ENCODE results near the gene CAMSAP1.
"Not testable (repeated sequence)": the region's sequence is repeated elsewhere in the genome, so short reads cannot be mapped to it uniquely, and the experiment has no call there.

The CAMSAP1 gene

DNA sequence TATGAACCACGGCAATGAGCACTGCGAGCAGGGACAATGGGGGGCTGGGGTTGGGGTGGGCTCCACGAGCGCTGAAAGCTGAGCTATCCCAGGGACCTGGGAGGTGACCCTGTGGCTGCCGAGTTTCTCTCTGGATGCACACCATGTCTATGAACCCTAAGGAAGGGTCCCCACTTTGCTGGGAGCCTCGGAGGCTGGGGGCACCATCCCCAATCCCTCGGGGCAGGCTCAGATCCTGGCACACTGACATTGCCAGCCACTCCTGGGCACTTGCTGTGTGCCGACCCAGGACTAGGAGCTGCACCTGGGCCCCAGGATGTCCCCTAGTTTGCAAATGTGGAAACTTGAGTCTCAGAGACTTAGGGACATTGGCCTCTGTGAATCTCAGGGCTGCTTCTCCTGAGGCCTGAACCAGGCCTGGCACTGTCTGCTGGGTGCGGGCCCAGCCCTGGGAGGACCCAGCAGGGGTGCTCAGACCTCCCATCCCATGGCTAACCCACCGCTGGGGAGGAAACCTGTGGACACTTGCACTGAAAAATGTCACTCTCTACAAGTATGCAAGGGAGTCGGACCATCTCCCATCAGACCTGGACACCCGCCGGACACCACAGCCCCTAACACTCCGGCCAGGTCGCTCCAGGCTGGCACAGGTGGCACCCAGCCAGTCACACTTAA, 13.0 kb upstream of the CAMSAP1 start:
- no peak for DNase-seq

DNA sequence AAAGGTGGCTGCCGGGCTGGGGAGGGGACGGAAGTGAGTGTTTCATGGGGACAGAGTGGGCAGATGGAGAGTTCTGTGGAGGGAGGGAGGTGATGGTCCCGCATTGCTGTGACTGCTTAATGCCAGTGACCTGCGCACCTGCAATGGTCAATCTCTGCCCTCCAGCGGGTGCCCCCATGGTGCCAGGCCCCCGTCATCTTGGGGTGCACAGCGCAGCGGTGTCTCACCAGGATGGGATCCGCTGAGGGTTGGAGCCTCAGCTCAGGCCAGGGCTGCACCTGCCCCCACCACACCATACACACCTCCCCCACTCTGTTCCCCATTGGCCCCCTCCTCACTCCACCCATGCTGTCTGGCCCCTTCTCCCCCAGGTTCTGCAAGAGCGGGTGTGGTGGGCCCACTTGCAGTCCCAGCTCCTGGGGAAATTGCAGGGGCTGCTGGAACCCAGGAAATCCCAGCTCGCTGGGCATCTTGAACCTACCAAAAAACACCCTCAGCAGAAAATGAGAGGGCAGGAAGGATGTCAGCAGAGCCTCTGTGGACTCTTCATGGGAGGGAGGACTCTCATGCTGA, 12.1 kb upstream of the CAMSAP1 start:
- DNase-seq = no peak

DNA sequence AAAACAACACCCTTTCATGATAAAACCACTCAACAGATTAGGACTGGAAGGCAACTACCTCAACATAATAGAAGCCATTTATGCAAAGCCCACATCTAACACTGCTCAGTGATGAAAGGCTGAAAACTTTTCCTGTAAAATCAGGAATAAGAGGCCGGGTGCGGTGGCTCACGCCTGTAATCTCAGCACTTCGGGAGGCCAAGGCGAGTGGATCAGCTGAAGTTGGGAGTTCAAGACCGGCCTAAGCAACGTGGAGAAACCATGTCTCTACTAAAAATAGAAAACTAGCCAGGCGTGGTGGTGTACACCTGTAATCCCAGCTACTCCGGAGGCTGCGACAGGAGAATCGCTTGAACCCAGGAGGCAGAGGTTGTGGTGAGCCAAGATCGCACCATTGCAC, 8.9 kb upstream of the CAMSAP1 start:
- not testable (repeated sequence) for DNase-seq

- no peak for DNase-seq
Observed at GRCh38 chr9:135914921-135915320, 7.6 kb upstream of the CAMSAP1 start.

- not testable (repeated sequence) for DNase-seq
Observed at GRCh38 chr9:135911233-135911632, 3.9 kb upstream of the CAMSAP1 start.

DNA sequence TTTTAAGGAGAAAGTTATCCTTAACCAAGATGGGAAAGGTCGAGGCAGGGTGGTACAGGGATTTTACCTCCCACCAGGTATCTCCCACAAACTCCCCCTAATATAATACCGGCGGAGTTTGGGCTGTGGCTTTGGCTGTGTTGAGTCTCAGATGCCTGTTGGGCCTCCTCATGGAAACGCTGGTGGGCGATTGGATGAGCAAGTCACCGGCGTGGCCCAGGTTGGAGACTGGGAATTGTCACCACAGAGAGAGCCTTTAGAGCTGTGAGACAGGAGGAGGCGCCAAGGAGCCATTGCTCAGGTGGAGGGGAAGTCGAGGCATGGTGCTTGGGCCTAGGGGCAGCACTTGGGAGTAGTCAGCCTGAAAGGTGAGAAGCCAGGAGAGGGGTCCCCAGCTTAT, 3.4 kb upstream of the CAMSAP1 start:
- no peak for DNase-seq

DNA sequence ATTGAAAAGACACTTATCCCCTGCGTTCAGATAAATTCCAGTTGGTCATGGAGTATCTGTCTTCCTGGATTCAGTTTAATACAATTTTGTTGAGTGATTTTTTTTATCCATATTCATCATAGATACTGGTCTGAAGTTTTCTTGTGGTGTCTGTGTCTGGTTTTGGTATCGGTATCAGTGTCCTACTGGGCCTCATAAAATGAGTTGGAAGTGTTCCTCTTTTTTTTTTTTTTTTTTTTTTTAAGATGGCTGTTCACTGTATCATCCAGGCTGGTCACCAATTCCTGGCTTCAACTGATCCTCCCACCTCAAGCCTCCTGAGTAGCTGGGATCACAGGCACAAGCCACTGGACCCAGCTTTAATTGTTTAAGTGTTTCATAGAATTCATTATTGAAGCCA, 2.9 kb upstream of the CAMSAP1 start:
- no peak for DNase-seq

DNA sequence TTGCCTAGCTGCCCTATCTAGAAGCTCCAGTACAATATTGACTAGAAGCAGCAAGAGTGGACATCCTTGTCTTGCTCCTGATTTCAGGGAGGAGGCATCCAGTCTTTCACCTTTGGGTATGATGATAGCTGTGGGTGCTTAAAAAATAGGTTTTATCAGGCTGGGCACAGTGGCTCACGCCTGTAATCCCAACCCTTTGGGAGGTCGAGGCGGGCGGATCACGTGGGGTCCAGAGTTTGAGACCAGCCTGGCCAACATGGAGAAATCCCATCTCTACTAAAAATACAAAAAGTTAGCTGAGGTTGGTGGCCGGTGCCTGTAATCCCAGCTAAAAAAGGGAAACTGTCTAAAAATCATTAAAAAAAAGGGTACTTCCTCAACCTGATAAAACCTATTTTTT, 2.0 kb upstream of the CAMSAP1 start:
- no peak for DNase-seq

- no peak for DNase-seq
Observed at GRCh38 chr9:135908754-135909204, 1.4 kb upstream of the CAMSAP1 start.

DNA sequence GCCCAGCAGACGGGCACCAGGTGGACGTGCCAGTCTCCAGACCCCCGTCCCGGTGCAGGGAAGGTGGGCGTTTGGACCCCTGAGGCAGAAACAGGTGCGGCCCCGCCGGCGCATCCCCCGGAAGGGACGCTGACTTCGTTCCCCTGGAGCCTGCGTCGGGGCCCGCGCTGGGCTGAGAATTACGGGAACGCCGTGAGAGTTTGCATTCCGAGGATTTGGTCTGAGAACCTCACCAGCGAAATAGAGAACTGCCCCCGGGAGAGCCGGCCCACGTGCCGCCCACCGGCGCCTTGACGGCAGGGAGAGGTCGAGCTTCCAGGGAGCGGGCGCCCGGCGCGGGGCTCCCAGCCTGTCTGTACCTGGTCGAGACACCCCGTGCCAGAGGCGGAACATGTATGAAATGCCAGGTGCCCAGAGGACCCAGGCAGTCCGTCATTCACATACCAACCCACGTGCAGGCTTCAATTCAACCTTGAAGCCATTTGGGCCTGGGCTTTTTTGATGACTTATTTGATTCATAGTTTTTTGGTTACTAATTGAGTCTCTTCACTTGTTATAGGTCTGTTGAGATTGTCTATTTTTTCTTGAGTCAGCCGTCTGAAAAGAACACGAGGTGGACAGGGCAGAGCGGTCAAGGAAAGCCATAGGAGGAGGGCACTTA, 877 bp upstream of the CAMSAP1 start:
- no peak for DNase-seq

GRCh38 chr9:135907006-135907430, 328 bp downstream of the CAMSAP1 start:
- DNase-seq = no peak

DNA sequence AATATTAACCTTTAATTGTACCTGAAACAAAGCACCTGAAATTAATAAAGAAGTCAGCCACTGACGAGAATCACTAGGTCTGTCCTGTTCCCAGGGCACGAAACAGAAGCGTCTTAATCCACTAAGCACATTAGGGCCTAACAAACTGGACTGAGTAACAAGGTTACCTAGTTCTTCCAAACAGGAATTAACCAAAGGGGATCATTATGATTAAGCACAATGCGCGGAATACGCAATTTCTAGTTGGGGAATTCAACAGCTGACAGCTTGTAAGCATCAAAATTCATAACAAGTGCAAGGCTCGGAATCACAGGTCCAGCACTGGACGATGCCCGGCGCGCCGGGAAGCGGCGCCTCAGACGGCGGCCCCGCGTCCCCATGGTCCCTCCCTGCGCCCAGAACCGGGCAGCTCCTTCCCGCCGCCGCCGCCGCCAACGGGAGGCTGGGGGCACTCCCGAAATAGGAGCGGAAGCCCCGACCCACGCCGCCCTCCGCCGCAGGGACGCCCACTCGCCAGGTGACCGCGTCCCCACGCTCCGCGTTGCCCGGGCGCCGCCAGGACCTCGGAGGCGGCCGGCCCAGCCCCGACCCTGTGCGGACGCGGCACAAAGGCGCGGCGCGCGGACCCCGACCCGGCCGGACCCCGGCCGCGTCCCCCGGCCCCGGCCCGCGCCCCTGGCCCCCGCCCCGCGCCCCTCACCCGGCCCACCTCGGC, 898 bp downstream of the CAMSAP1 start:
- no peak for DNase-seq

GRCh38 chr9:135905380-135906258, 1.7 kb downstream of the CAMSAP1 start:
- peak; percentile 54 for DNase-seq

DNA sequence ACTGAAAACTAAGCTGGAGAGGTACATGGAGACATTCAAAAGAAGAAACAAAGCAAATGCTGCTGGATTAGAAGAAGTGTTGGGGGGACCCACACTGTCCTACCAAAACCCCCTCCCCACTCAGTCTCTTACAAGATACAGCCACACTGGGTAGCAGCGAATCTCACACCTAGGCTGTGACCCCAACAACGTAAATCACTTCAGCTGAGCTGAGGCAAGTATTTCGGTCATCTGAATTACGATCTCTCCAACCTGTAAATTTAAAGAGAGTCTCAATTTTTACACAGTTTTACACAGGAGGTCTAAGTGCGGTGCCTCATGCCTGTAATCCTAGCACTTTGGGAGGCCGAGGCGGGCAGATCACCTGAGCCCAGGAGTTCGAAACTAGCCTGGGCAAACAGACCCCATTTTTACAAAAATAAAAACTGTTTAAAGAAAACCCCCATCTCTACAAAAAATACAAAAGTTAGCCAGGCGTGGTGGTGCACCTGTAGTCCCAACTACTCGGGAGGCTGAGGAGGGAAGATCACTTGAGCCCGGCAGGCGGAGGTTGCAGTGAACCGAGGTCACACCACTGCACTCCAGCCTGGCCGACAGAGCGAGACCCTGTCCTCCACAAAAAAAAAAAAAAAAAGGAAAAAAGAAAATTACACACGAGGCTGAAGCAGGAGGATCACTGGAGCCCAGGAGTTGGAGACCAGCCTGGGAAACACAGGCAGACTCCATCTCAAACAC, 3.4 kb downstream of the CAMSAP1 start:
- DNase-seq = no peak

GRCh38 chr9:135903358-135903656, 4.0 kb downstream of the CAMSAP1 start:
- DNase-seq = no peak

- no peak for DNase-seq
Observed at GRCh38 chr9:135902655-135903357, 4.5 kb downstream of the CAMSAP1 start.

GRCh38 chr9:135901826-135902225, 5.5 kb downstream of the CAMSAP1 start:
- no peak for DNase-seq

- no peak for DNase-seq
Observed at GRCh38 chr9:135901031-135901758, 6.2 kb downstream of the CAMSAP1 start.

DNA sequence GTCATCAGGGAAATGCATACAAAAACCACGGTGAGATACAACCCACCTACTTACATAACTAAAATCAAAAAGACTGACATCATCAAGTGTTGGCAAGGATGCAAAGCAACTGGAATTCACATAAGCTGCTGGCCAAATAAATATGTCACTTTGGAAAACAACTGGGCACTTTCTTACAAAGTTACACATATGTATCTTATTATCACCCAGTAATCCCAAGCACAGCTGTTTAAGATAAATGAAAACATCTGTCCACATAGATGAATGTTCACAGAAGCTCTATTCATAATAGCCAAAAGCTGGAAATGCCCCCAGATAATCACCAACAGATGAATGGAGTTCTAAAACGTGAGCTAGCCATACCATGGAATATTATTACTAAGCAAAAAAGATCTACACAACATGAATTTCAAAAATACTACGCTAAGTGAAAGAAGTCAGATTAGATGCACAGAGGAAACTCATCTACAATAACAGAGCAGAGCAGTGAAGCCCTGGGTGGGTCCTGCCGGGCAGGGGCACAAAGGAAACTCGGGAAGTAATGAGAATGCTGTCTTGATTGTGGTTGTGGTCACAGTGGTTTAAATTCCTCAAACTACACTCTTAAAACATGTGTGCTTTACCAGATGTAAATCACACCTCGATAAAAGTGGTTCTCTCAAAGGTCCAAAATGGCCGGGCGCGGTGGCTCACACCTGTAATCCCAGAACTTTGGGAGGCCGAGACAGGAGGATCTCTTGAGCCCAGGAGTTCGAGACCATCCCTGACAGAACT, 8.5 kb downstream of the CAMSAP1 start:
- DNase-seq = no peak

- DNase-seq = no peak
Observed at GRCh38 chr9:135896626-135897025, 10.7 kb downstream of the CAMSAP1 start.

Data from activated CD4-positive, CD25-positive, alpha-beta regulatory T cell treated with anti-CD3 and anti-CD28 coated beads, Interleukin-2, amount 50 U/mL, for 72 hours (primary cell).